GM19025 (cell line): Measurements from ENCODE around the gene UBE2U.
"Not testable (repeated sequence)": the region's sequence is repeated elsewhere in the genome, so short reads cannot be mapped to it uniquely, and the experiment has no call there.

Experiments used
- ATAC-seq: cut with Tn5 transposase; IDR thresholded peaks from one replicate; pipeline ENCODE4 v1.9.1; 2021; ENCODE audit warnings: mild to moderate bottlenecking, low read depth, moderate library complexity; ENCODE audit not compliant: unreplicated experiment

Gene UBE2U

DNA sequence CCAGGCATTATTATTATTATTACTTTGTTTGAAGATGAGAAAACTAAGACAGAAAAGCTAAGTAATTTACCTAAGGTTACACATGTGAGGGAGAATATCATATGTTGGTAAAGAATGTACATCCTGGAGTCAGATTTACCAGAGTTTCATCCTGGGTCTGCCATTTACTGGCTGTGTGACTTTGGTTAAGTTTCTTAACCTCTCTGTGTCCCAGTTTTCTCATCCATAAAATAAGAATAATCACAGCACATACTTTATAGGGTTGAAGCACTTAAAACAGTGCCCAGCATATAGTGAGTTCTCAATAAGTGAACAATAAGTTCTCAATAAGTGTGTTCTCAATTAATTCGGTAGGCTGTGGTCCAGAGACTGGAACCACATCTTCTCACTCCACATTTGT is 32.5 kb downstream of the UBE2U start:
- no peak for ATAC-seq

DNA sequence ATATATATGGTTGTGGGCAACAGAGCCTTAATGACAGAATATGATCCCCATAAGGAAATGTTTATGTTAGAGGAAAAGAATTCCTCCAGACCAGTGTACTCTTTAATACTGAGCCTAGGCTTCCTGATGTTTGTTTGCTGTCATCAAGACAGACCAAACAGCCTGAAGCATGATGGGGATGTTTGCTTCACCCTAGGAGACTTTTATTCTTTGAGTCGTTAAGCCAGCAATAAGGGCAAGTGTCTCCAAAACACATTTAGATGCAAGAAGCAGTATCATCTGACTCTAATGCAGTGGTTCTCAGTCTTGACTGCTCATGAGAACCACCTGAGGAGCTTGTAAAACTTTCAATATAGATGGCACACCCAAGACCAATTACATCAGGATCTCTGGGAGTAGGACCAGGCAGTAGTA is 33.1 kb downstream of the UBE2U start:
- no peak for ATAC-seq

DNA sequence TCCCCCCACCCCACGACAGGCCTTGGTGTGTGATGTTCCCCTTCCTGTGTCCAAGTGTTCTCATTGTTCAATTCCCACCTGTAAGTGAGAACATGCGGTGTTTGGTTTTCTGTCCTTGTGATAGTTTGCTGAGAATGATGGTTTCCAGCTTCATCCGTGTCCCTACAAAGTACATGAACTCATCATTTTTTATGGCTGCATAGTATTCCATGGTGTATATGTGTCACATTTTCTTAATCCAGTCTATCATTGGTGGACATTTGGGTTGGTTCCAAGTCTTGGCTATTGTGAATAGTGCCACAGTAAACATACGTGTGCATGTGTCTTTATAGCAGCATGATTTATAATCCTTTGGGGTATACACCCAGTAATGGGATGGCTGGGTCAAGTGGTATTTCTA is 36.1 kb downstream of the UBE2U start:
- not testable (repeated sequence) for ATAC-seq

- no peak for ATAC-seq
Observed at GRCh38 chr1:64240206-64240605, 36.8 kb downstream of the UBE2U start.

- no peak for ATAC-seq
Observed at GRCh38 chr1:64241069-64241468, 37.6 kb downstream of the UBE2U start.

DNA sequence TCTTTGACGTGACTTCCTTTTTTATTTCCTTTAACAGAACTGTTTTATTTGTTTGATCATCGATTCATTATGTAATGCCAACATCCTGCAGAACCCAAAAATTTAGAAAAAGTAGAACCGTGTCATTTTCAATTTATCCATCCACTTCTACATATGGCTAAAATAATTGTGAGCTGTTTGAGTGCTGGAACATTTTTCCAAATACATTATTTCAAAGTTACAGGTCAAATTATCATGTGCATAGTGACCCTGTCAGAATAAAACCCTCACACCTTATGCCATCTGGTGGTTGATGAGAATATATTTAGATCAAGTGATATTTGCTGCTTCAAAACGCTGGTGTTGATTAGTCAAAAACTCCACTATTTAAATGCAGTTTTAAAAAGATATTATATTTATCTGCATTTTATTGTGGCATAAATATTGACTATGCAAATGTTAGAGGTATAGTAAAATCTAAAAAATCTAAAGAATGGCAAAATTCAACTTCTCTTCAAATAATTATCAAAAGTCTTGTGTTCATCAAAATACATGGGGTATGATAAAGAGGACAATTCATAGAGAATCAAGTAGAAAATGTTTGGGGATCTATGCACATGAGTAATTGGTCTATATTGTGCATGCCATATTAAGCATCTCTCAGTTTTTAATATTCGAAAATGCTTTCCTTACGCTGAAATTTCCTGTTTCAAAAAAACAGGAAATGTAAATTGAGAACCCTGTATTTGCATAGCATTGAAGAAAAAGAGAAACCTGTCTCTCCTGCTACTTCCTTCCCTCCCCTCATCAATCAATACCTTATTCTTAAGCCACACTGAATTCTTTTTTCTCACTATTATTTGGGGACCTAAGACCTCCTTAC is 39.7 kb downstream of the UBE2U start:
- ATAC-seq: no peak

- ATAC-seq: no peak
Observed at GRCh38 chr1:64243757-64244080, 40.3 kb downstream of the UBE2U start.

DNA sequence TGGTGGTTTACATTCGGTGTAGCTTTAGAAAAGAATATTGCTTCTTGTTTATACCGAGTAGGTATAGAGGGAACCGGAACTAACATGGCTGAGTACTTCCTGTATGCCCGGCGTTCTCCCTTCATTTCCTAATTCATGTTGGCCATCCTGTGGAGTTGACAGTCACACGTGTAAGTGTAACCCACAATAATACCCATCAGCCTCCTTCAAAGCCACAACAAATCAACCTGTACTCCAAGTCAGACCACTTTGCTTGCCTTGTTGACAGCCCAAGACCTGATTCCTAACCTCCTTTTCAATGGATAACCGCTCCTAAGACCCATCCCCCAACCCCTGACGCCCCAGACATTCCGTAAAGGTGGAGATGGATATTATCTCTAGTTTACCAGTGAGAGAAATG is 42.1 kb downstream of the UBE2U start:
- no peak for ATAC-seq

DNA sequence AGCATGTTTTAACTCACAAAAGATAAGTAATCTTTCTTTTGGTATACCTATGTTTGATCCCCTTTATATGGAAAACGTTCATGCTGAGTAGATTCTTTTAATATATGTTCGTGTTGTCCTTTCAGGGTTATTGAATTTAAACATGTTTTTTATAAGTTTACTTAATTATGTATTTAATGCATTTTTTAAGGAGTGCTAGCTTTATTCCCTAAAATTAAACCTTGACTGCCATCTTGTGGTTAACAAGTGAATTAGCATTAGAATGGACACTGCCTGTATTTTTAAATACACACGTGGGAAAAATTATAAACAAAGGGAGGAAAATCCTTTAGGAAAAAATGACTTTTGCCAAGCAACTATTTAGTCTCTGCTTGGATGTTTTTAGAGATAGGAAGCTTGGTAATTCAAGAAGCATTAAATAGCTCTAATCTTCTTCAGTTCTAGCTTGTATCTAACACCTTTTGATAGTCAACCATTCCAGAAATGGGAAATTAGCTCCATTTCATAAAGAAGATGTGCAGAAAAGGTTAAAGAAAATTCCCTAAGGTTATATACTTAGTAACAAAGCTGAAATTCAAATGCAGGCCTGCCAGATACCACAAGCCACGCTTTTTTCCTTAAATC is 43.0 kb downstream of the UBE2U start:
- no peak for ATAC-seq

GRCh38 chr1:64248065-64248464 is 44.6 kb downstream of the UBE2U start:
- ATAC-seq: no peak

DNA sequence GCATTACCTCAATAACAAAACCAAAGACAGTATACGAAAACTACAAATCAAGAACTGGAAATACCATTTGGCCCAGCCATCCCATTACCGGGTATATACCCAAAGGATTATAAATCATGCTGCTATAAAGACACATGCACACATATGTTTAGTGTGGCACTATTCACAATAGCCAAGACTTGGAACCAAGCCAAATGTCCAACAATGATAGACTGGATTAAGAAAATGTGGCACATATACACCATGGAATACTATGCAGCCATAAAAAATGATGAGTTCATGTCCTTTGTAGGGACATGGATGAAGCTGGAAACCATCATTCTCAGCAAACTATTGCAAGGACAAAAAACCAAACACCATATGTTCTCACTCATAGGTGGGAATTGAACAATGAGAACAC is 47.0 kb downstream of the UBE2U start:
- not testable (repeated sequence) for ATAC-seq

DNA sequence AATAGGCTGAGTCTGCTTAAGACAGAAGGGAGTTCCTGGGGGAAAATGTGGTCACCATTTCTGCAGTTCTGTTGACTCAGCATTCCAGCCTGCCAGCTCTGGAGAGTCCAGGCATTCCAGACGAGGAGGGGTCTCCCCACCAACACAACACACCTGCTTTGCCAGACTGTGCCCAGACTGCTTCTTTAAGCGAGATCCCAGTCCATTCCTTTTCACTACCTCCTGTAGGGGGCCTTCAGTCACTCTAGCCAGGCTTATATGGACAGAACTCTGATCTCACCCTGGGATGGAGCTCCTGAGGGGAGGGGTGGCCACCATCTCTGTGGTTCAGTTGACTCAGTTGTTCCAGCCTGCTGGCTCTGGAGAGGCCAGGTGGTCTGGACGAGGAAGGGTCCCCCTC is 48.5 kb downstream of the UBE2U start:
- ATAC-seq: no peak

DNA sequence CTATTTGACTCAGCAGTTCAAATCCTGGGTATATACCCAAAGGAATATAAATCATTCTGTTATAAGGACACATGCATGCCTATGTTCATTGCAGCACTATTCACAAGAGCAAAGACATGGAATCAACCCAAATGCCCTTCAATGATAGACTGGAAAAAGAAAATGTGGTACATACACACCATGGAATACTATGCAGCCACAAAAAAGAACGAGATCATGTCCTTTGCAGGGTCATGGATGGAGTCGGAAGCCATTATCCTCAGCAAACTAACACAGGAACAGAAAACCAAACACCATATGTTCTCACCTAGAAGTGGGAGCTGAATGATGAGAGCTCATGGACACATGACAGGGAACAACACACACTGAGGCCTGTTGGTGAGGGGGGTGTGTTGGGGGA is 53.8 kb downstream of the UBE2U start:
- ATAC-seq: not testable (repeated sequence)

- ATAC-seq: not testable (repeated sequence)
Observed at GRCh38 chr1:64258444-64258843, 55.0 kb downstream of the UBE2U start.

DNA sequence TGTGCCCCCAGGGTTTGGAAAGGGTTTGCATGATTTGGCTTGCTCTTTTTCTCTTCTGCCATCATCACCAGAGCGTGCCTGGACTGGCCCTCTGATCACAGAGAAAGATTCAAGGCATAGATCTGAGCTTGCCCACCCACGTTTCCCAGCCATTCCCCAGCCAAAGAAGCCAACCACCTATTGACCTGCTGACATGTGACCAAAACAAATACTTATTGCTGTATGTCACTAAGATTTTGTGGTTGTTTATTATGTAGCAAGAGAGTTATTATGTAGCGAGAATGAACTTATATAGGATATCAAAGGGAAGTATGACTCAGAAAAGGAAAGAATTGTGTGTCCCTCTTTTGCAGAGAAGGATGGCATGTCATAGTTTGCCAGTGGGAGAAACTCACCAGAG is 59.9 kb downstream of the UBE2U start:
- no peak for ATAC-seq

DNA sequence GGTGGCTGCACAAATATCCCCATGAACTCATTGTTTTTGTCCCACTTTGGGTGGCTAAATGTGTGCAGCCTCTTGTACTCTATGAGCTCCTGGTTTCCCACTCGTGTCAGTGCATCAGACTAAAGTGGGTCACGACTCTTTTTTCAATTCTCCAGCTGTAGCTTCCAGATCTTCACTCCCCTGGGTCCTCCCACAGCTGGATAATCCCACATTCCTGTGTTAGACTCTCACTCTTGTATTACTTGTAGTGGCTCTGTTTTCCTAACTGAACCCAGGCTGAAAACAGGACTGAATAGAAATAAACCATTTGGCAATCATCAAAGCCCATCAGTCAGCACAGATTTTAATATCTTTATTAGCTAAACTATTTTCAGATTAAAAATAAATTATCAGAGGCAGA is 60.4 kb downstream of the UBE2U start:
- no peak for ATAC-seq

DNA sequence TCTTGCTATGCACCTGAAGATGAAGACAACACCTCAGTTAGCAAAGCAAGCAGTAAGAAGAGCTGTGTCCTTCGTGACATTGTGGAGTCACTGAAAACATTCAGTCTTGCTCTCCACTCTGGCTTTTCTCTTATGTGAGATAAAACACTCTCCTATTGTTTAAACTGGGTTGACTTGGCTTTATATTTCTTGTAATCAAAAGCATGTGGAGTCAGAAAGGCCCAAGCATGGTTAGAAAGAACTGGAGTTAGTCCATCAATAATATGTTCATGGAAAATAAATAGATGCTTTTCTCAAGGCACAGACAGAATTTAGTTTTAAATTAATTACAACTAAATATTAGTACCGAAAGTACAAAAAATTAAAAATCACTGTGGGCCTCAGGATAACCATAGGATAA is 61.7 kb downstream of the UBE2U start:
- no peak for ATAC-seq

DNA sequence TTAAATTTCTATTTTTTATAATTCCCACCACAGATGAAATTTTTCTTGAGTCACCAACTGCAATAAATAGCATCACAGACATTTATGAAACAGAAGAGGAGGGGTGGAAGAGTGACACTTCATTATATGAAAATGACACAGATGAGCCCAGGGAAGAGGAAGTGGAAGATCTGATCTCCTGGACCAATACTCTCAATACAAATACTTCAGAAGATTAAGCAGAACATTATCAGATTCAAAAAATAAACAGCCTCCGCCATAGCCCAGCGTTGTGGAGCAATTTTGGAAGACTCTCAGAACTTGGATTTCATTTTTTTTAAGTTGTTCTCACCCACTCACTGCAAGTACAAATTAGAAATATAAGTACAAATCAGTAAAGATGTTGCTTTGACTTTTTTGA is 63.6 kb downstream of the UBE2U start:
- no peak for ATAC-seq

DNA sequence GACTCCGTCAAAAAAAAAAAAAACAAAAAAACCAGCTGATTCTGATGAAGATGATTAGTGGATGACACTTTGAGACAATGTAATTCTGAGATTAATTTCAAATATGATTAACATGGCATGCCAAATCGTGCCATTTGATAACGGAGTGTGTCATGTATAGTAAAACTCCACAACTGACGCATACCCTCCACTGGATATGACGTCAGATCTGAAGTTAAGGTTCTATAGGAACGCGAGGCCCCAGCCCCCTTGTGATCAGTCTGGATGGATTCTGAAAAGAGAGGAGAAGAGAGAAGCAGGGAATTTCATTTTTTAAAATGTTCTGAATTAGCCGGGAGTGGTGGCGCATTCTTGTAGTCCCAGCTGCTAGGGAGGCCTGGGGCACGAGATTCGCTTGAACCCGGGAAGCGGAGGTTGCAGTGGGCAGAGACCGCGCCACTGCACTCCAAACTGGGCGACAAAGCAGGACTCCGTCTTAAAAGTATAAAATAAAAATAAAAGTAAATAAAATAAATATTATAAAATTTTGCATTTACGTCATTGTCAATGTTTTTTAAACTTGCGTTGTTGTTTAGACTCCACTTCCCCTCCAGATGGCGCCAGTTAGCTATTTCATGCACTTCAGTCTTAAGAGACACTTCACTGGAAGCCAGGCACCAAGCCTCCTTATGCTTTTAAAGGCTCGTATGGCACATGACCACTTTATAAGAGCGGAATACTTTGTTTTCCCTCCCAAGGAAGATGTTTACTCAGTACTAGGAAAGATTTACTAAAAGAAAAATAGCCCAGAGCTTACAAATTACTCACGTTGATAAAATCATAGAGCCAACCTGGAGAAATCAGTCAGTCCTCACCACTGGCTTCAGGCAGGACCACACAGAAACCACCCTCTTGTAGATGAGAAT is 65.5 kb downstream of the UBE2U start:
- no peak for ATAC-seq

- ATAC-seq: no peak
Observed at GRCh38 chr1:64269558-64269884, 66.1 kb downstream of the UBE2U start.

DNA sequence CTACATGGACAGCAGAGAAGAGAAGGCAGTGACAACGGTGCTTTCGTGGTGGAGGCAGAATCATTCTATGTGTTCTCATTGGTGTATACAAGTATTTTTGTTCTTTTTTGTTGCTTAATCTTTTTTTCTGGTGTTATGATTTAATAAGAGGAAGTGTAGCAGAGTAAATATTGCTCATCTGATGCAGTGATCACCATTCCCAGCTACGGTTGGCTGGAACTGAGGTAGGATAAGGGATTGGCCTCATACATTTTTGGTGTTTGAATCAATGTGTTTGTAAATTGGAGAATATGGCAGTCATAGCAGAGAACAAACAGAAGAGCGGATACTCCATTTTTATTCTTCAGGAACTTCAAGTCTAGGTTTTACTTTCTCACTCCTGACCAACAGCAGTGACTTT is 76.6 kb downstream of the UBE2U start:
- no peak for ATAC-seq
